GM12878 (cell line): ENCODE measurements around the gene FUBP1.

ENCODE experiments used
- MXI1 ChIP-seq: fragments of 150-350 bp; IDR thresholded peaks from 2 replicates; pipeline ENCODE4 v1.6.1; 2011; ENCODE audit warnings: low read depth, mild to moderate bottlenecking, inconsistent platforms, low read length, improper control_type of control experiment
- TAF1 ChIP-seq: IDR thresholded peaks from 2 replicates; pipeline ENCODE4 v1.6.1; 2011; ENCODE audit warnings: mild to moderate bottlenecking, low read depth, low read length, borderline replicate concordance
- TF ChIP-seq, protein P1 (sequence below): fragments of 450-650 bp; IDR thresholded peaks from 2 replicates; pipeline ENCODE4 v1.6.1; 2017; ENCODE audit warnings: mild to moderate bottlenecking
- TF ChIP-seq, protein P2 (sequence below), 3 experiments: IDR thresholded peaks in 2 of 3; conservative IDR thresholded peaks in 1 of 3; 2 replicates each; pipeline ENCODE4 v1.5.1; 2011; ENCODE audit warnings: low read depth in 3 of 3, low read length in 3 of 3, mild to moderate bottlenecking in 3 of 3, control low read depth in 2 of 3, moderate library complexity in 2 of 3, inconsistent platforms in 1 of 3, mixed read lengths in 1 of 3; ENCODE audit not compliant: control insufficient read depth in 2 of 3, insufficient read depth in 1 of 3; ENCODE audit errors: extremely low read depth in 1 of 3

GRCh38 chr1:78006521-78006920 is 27.6 kb upstream of the FUBP1 start:
- TF ChIP-seq, protein P1, sequence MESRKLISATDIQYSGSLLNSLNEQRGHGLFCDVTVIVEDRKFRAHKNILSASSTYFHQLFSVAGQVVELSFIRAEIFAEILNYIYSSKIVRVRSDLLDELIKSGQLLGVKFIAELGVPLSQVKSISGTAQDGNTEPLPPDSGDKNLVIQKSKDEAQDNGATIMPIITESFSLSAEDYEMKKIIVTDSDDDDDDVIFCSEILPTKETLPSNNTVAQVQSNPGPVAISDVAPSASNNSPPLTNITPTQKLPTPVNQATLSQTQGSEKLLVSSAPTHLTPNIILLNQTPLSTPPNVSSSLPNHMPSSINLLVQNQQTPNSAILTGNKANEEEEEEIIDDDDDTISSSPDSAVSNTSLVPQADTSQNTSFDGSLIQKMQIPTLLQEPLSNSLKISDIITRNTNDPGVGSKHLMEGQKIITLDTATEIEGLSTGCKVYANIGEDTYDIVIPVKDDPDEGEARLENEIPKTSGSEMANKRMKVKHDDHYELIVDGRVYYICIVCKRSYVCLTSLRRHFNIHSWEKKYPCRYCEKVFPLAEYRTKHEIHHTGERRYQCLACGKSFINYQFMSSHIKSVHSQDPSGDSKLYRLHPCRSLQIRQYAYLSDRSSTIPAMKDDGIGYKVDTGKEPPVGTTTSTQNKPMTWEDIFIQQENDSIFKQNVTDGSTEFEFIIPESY = no peak
- TF ChIP-seq MXI1 = no peak
- TF ChIP-seq, protein P2, sequence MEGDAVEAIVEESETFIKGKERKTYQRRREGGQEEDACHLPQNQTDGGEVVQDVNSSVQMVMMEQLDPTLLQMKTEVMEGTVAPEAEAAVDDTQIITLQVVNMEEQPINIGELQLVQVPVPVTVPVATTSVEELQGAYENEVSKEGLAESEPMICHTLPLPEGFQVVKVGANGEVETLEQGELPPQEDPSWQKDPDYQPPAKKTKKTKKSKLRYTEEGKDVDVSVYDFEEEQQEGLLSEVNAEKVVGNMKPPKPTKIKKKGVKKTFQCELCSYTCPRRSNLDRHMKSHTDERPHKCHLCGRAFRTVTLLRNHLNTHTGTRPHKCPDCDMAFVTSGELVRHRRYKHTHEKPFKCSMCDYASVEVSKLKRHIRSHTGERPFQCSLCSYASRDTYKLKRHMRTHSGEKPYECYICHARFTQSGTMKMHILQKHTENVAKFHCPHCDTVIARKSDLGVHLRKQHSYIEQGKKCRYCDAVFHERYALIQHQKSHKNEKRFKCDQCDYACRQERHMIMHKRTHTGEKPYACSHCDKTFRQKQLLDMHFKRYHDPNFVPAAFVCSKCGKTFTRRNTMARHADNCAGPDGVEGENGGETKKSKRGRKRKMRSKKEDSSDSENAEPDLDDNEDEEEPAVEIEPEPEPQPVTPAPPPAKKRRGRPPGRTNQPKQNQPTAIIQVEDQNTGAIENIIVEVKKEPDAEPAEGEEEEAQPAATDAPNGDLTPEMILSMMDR (IDR thresholded peaks at IDR 0.05 in 2 of 3, conservative IDR thresholded peaks at IDR 0.05 in 1 of 3; ENCODE audit: control insufficient read depth in 2 of 3, extremely low read depth in 1 of 3, insufficient read depth in 1 of 3, low read depth in 3 of 3, low read length in 3 of 3) = no peak
- TF ChIP-seq TAF1 = no peak
